GM21390 (cell line): Measurements from ENCODE around the gene SV2C.
A peak's percentile ranks its signal among the peaks of the same experiment; 100 is the strongest.
"Not testable (repeated sequence)": the region's sequence is repeated elsewhere in the genome, so short reads cannot be mapped to it uniquely, and the experiment has no call there.

ENCODE experiments used
- ATAC-seq: cut with Tn5 transposase; IDR thresholded peaks from one replicate; pipeline ENCODE4 v1.9.1; 2021; ENCODE audit not compliant: unreplicated experiment

SV2C gene

GRCh38 chr5:76334574-76334973 is 251.4 kb downstream of the SV2C start:
- ATAC-seq: no peak

GRCh38 chr5:76335451-76335850 is 252.3 kb downstream of the SV2C start:
- ATAC-seq: not testable (repeated sequence)

GRCh38 chr5:76336253-76336809 is 253.1 kb downstream of the SV2C start:
- not testable (repeated sequence) for ATAC-seq

- peak; percentile 51 for ATAC-seq
These were observed 254.8 kb downstream of the SV2C start for GRCh38 chr5:76337953-76338451.

GRCh38 chr5:76339919-76340318 is 256.7 kb downstream of the SV2C start:
- ATAC-seq: no peak

GRCh38 chr5:76341651-76342334 is 258.6 kb downstream of the SV2C start:
- no peak for ATAC-seq

- no peak for ATAC-seq
These were observed 259.3 kb downstream of the SV2C start for GRCh38 chr5:76342474-76342873.

GRCh38 chr5:76345582-76345981 is 262.4 kb downstream of the SV2C start:
- ATAC-seq: no peak

GRCh38 chr5:76351176-76351575 is 268.0 kb downstream of the SV2C start:
- ATAC-seq: peak; percentile 28

- ATAC-seq: peak; percentile 99
These were observed 268.4 kb downstream of the SV2C start for GRCh38 chr5:76351577-76351976.

GRCh38 chr5:76356887-76357286 is 273.7 kb downstream of the SV2C start:
- no peak for ATAC-seq

- no peak for ATAC-seq
These were observed 280.4 kb downstream of the SV2C start for GRCh38 chr5:76363352-76364225.

GRCh38 chr5:76364226-76364589 is 281.0 kb downstream of the SV2C start:
- ATAC-seq: no peak

- no peak for ATAC-seq
These were observed 282.4 kb downstream of the SV2C start for GRCh38 chr5:76365561-76365960.

GRCh38 chr5:76366596-76366995 is 283.4 kb downstream of the SV2C start:
- ATAC-seq: no peak

- ATAC-seq: no peak
These were observed 284.6 kb downstream of the SV2C start for GRCh38 chr5:76367623-76368371.

- ATAC-seq: no peak
These were observed 285.8 kb downstream of the SV2C start for GRCh38 chr5:76368941-76369340.

GRCh38 chr5:76369668-76370067 is 286.5 kb downstream of the SV2C start:
- not testable (repeated sequence) for ATAC-seq

GRCh38 chr5:76371960-76372322 is 288.8 kb downstream of the SV2C start:
- ATAC-seq: no peak

- no peak for ATAC-seq
These were observed 289.3 kb downstream of the SV2C start for GRCh38 chr5:76372323-76373054.
